K562 (cell line): ENCODE results near the gene TRAF3IP3. TPM values are rescaled to one million over a fixed set of nuclear protein-coding genes. Genes with fewer than 3 reads are reported as not detected.

ENCODE experiments used
- CREM ChIP-seq: IDR thresholded peaks from 2 replicates; pipeline ENCODE4 v1.6.1; 2014; ENCODE audit warnings: antibody characterized with exemption, low read depth
- DACH1 ChIP-seq: fragments of 450-650 bp; IDR thresholded peaks from 2 replicates; pipeline ENCODE4 v1.6.1; 2018; ENCODE audit not compliant: partially characterized antibody
- ELF2 ChIP-seq: fragments of 250-450 bp; sonication (Bioruptor Pico); IDR thresholded peaks from 2 replicates; pipeline ENCODE4 v1.5.0; 2021; ENCODE audit warnings: mild to moderate bottlenecking
- HCFC1 ChIP-seq: IDR thresholded peaks from 2 replicates; pipeline ENCODE4 v1.6.1; 2012; ENCODE audit warnings: low read depth, low read length, improper control_type of control experiment
- IRF2 ChIP-seq: sonication (generic); formaldehyde crosslinking; IDR thresholded peaks from 2 replicates; pipeline ENCODE4 v1.8.1; 2022; ENCODE audit warnings: mild to moderate bottlenecking, missing genetic modification reagents
- KLF16 ChIP-seq: IDR thresholded peaks from 2 replicates; pipeline ENCODE4 v1.6.1; 2016; ENCODE audit warnings: antibody characterized with exemption
- MBD2 ChIP-seq: sonication (generic); IDR thresholded peaks from 2 replicates; pipeline ENCODE4 v1.6.1; 2016; ENCODE audit warnings: low read depth, borderline replicate concordance
- SOX6 ChIP-seq: fragments of 450-650 bp; IDR thresholded peaks from 2 replicates; pipeline ENCODE4 v1.6.1; 2014; ENCODE audit warnings: mild to moderate bottlenecking
- TFE3 ChIP-seq: fragments of 450-650 bp; formaldehyde crosslinking; IDR thresholded peaks from 2 replicates; pipeline ENCODE4 v1.4.0; 2020; ENCODE audit warnings: mild to moderate bottlenecking, mixed read lengths
- THAP12 ChIP-seq: fragments of 250-450 bp; sonication (Bioruptor Pico); IDR thresholded peaks from 2 replicates; pipeline ENCODE4 v1.9.0; 2021; ENCODE audit warnings: mild to moderate bottlenecking, inconsistent platforms
- YY1 ChIP-seq, 3 experiments: IDR thresholded peaks; 2 replicates each; pipeline ENCODE4 v1.6.1; 2011; ENCODE audit warnings: low read length in 2 of 3, mild to moderate bottlenecking in 2 of 3, moderate library complexity in 2 of 3, borderline replicate concordance in 1 of 3, control low read depth in 1 of 3, low read depth in 1 of 3; ENCODE audit not compliant: insufficient read depth in 3 of 3, insufficient replicate concordance in 2 of 3, control insufficient read depth in 1 of 3, insufficient read length in 1 of 3; ENCODE audit errors: extremely low read depth in 1 of 3
- ZC3H11A ChIP-seq: IDR thresholded peaks from 2 replicates; pipeline ENCODE4 v1.6.1; 2012; ENCODE audit warnings: low read depth, low read length, improper control_type of control experiment
- ZKSCAN1 ChIP-seq: fragments of 150-350 bp; IDR thresholded peaks from 2 replicates; pipeline ENCODE4 v1.6.1; 2016; ENCODE audit warnings: low read depth, low read length
- ZNF184 ChIP-seq: sonication (generic); formaldehyde crosslinking; IDR thresholded peaks from 2 replicates; pipeline ENCODE4 v1.5.0; 2020; ENCODE audit warnings: missing genetic modification reagents
- ZNF263 ChIP-seq: sonication (generic); formaldehyde crosslinking; IDR thresholded peaks from 2 replicates; pipeline ENCODE4 v1.8.0; 2022; ENCODE audit warnings: mild to moderate bottlenecking, missing genetic modification reagents, borderline replicate concordance
- ZNF395 ChIP-seq: fragments of 200-800 bp; sonication (Bioruptor generic); IDR thresholded peaks from 2 replicates; pipeline ENCODE4 v1.6.1; 2017; ENCODE audit warnings: missing genetic modification characterization, missing compliant biosample characterization
- ZNF644 ChIP-seq: fragments of 200-800 bp; sonication (Bioruptor generic); IDR thresholded peaks from 2 replicates; pipeline ENCODE4 v1.6.1; 2016; ENCODE audit warnings: low read depth, missing genetic modification characterization, missing compliant biosample characterization
- ZNF655 ChIP-seq: fragments of 250-450 bp; sonication (Bioruptor Pico); IDR thresholded peaks from 2 replicates; pipeline ENCODE4 v1.5.0; 2021
- ZSCAN32 ChIP-seq: fragments of 450-650 bp; formaldehyde crosslinking; IDR thresholded peaks from 2 replicates; pipeline ENCODE4 v1.4.0; 2020; ENCODE audit warnings: mild to moderate bottlenecking, moderate library complexity
- polyA plus RNA-seq, 8 experiments: library from polyadenylated mRNA; depleted of rRNA in 4 of 8; stranded (reverse) in 5 of 8; unstranded in 3 of 8; fragments of >200 nt; fragmentation: Nextera tagmentation in 2 of 8; fragmentation: Illumina TruSeq in 1 of 8; extraction: Ambion mirVana in 2 of 8; extraction: Trizol in 1 of 8; gene quantifications; 2 replicates each; pipeline versions ENCODE4 v1.2.1 to v1.2.3, GENCODE V29; 2011 to 2014; ENCODE audit warnings: inconsistent platforms in 1 of 8, missing spikeins in 1 of 8
- total RNA-seq, 7 experiments: library from RNA; depleted of rRNA in 6 of 7; stranded (reverse); fragments of >200 nt in 6 of 7; fragmentation: Illumina TruSeq in 2 of 7; extraction: Trizol in 2 of 7; gene quantifications; 2 replicates each; pipeline versions ENCODE4 v1.2.1 to v1.2.3, GENCODE V29; 2011 to 2021; ENCODE audit warnings: low replicate concordance in 1 of 7

TRAF3IP3 gene
- total and polyA plus RNA-seq, 9 of the 15 experiments (the other 6 are each of a cell fraction or from before 2014, with no cell fraction given): 0.06 to 1.1 (median 0.31) TPM

GRCh38 chr1:209827384-209828262, 71.8 kb downstream of the TRAF3IP3 start, which contains the start of gene UTP25 (continued):
- TF ChIP-seq ZKSCAN1 (peak; percentile 23; the same call in 1 of the 2 replicates), THAP12 (CRISPR knock-in tag) (no peak), ELF2 (CRISPR knock-in tag) (peak; percentile 95), TFE3 (no peak), ZNF395 (no peak), ZC3H11A (no peak), KLF16 (peak; percentile 63; the same call in 1 of the 2 replicates), DACH1 (peak; percentile 81), ZNF655 (CRISPR knock-in tag) (no peak), YY1 (IDR thresholded peaks at IDR 0.05; ENCODE audit: borderline replicate concordance in 1 of 3, control insufficient read depth in 1 of 3, extremely low read depth in 1 of 3, insufficient read depth in 3 of 3, insufficient read length in 1 of 3, insufficient replicate concordance in 2 of 3, low read depth in 1 of 3, low read length in 2 of 3) (no peak), CREM (peak; percentile 90), MBD2 (peak; percentile 50; the same call in 1 of the 2 replicates), HCFC1 (peak; percentile 77), IRF2 (CRISPR knock-in tag) (no peak), ZSCAN32 (no peak), ZNF644 (tag) (no peak), ZNF184 (CRISPR knock-in tag) (no peak), ZNF263 (no peak), SOX6 (peak; percentile 89)
